ENCODE data around the gene KBTBD4.

Gene KBTBD4

GRCh38 chr11:47589977-47590861 lies 11.4 kb upstream of the KBTBD4 start:
- Histone ChIP-seq H3K4me3 (ENCODE audit: extremely low read depth, insufficient read depth, low read length, poor library complexity, severe bottlenecking) (no peak overlapping the region), H3K27ac (ENCODE audit: low read depth, low read length, severe bottlenecking) (no peak overlapping the region), H3K36me3 (ENCODE audit: control insufficient read depth, insufficient read depth, low read length) (peaks cover 3% of the 10 kb centered on the region), H3K9me3 (ENCODE audit: control insufficient read depth, low read length) (no peaks in the 10 kb centered on the region), H3K4me1 (ENCODE audit: control insufficient read depth, insufficient read depth, low read length, poor library complexity, severe bottlenecking) (peaks cover 5% of the 10 kb centered on the region)
- 97 to 98% methylated on average over 104 to 121 of the region's 122 CpGs for WGBS, 2 experiments (ENCODE audit: insufficient coverage in 2 of 2)

GRCh38 chr11:47589584-47589976 lies 10.8 kb upstream of the KBTBD4 start:
- 95 to 98% methylated on average over 48 to 51 of the region's 51 CpGs for WGBS, 2 experiments (ENCODE audit: insufficient coverage in 2 of 2)
- peaks cover 5% of the 10 kb centered on the region for H3K4me1 ChIP-seq (ENCODE audit: control insufficient read depth, insufficient read depth, low read length, poor library complexity, severe bottlenecking)
- no peak overlapping the region for H3K27ac ChIP-seq (ENCODE audit: low read depth, low read length, severe bottlenecking)
- no peak overlapping the region for H3K4me3 ChIP-seq (ENCODE audit: extremely low read depth, insufficient read depth, low read length, poor library complexity, severe bottlenecking)
- H3K9me3 ChIP-seq (ENCODE audit: control insufficient read depth, low read length), result no peaks in the 10 kb centered on the region
- peaks cover 9% of the 10 kb centered on the region for H3K36me3 ChIP-seq (ENCODE audit: control insufficient read depth, insufficient read depth, low read length)

DNA sequence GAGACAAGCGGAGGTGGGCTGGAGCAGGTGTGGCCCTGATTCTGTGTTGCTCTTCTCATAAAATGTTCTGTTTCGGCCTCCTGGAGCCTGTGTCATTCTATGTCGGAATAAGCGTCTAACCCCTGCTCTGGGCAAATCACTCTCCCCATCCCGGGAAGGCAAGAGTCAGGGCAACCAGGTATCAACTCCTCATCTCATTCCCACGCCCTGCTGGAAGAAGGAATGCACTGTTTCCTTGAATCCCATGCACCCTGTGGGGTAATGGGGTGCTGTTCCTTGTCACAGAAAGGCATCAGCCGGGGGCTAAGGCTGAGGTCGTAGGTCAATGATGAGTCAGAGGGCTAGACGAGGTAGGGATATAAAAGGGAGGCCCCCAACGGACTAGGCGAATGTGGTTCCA lies 10.3 kb upstream of the KBTBD4 start:
- no peak overlapping the region for H3K4me3 ChIP-seq (ENCODE audit: extremely low read depth, insufficient read depth, low read length, poor library complexity, severe bottlenecking)
- no peak overlapping the region for H3K27ac ChIP-seq (ENCODE audit: low read depth, low read length, severe bottlenecking)
- peaks cover 5% of the 10 kb centered on the region for H3K4me1 ChIP-seq (ENCODE audit: control insufficient read depth, insufficient read depth, low read length, poor library complexity, severe bottlenecking)
- WGBS, 2 experiments (ENCODE audit: insufficient coverage in 2 of 2), result 89 to 96% methylated on average over 6 to 7 of the region's 11 CpGs
- no peaks in the 10 kb centered on the region for H3K9me3 ChIP-seq (ENCODE audit: control insufficient read depth, low read length)
- peaks cover 13% of the 10 kb centered on the region for H3K36me3 ChIP-seq (ENCODE audit: control insufficient read depth, insufficient read depth, low read length)

DNA sequence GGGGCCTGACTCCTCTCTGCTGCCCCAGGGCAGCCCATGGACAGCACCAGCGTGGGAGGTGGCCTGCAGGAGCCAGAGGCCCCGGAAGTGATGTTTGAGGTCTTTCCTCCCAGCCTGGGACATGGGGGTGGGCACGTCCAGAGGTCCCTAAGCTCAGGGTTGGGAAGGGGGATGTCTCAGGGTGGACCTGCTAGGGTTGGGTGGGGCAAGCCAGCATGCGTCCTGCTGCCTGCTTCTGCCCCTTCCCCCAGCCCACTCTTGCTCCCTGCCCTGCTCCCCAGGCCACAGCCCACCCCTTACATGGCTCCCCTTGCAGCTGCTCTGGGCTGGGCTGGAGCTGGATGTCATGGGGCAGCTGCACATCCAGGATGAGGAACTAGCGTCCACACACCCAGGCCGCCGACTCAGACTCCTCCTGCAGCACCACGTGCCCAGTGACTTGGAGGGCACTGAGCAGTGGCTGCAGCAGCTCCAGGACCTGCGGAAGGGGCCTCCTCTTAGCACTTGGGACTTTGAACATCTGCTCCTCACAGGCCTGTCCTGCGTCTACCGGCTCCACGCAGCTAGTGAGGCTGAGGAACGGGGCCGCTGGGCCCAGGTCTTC lies 9.1 kb upstream of the KBTBD4 start:
- Histone ChIP-seq H3K4me1 (ENCODE audit: control insufficient read depth, insufficient read depth, low read length, poor library complexity, severe bottlenecking) (no peaks in the 10 kb centered on the region), H3K4me3 (ENCODE audit: extremely low read depth, insufficient read depth, low read length, poor library complexity, severe bottlenecking) (no peak overlapping the region), H3K9me3 (ENCODE audit: control insufficient read depth, low read length) (no peaks in the 10 kb centered on the region), H3K27ac (ENCODE audit: low read depth, low read length, severe bottlenecking) (no peak overlapping the region), H3K36me3 (ENCODE audit: control insufficient read depth, insufficient read depth, low read length) (peaks cover 26% of the 10 kb centered on the region)
- 92 to 94% methylated on average over 11 to 12 of the region's 14 CpGs for WGBS, 2 experiments (ENCODE audit: insufficient coverage in 2 of 2)

DNA sequence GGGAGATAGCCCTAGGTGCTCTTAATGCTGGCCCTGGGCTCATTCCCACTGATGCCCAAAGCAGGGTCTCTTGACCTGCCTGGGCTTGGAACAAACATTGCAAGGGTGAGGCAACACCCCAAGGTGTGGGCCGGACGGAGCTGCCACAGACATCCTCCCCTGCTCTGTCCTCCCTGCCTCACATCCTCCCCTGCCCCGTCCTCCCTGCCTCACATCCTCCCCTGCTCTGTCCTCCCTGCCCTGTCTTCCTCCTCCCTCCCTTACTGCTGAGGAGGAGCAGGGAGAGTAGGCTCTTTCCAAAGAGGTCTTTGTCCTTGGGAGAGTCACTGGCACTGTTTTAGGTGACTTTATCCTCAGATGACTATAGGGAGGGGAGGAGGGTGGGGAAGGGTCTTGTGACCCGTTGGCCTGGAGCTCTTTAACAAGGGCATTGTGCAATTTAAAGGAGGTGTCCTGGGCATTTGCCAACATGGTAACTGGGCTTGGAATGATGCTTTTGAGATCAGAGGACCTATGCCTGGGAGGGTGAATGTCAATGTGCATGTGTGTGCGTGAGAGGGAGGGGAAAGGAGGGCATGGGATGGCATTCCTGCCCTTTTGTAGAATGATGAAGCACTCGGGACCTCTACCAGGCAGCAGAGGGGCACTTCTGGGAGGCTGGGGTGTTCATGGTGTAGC lies 8.4 kb upstream of the KBTBD4 start:
- H3K36me3 ChIP-seq (ENCODE audit: control insufficient read depth, insufficient read depth, low read length), result peaks cover 33% of the 10 kb centered on the region
- H3K27ac ChIP-seq (ENCODE audit: low read depth, low read length, severe bottlenecking), result no peak overlapping the region
- 91 to 95% methylated on average over 5 of the region's 6 CpGs for WGBS, 2 experiments (ENCODE audit: insufficient coverage in 2 of 2)
- H3K4me1 ChIP-seq (ENCODE audit: control insufficient read depth, insufficient read depth, low read length, poor library complexity, severe bottlenecking), result no peaks in the 10 kb centered on the region
- H3K9me3 ChIP-seq (ENCODE audit: control insufficient read depth, low read length), result no peaks in the 10 kb centered on the region
- H3K4me3 ChIP-seq (ENCODE audit: extremely low read depth, insufficient read depth, low read length, poor library complexity, severe bottlenecking), result no peak overlapping the region

GRCh38 chr11:47586098-47586855 lies 7.5 kb upstream of the KBTBD4 start, which contains the start of gene FAM180B:
Gene FAM180B (plus strand): TSS chr11:47586678. CDS start chr11:47586769, 91 bp downstream.
- no peak within 1 kb of the TSS for H3K4me3 ChIP-seq (ENCODE audit: extremely low read depth, insufficient read depth, low read length, poor library complexity, severe bottlenecking)
- peak within 1 kb of the TSS; percentile 3 for H3K27ac ChIP-seq (ENCODE audit: low read depth, low read length, severe bottlenecking)
- H3K36me3 ChIP-seq (ENCODE audit: control insufficient read depth, insufficient read depth, low read length), result peaks cover 42% of the 10 kb centered on the region
- no peaks in the 10 kb centered on the region for H3K4me1 ChIP-seq (ENCODE audit: control insufficient read depth, insufficient read depth, low read length, poor library complexity, severe bottlenecking)
- WGBS, 2 experiments (ENCODE audit: insufficient coverage in 2 of 2), result 89 to 90% methylated on average over 10 to 12 of the region's 12 CpGs
- no peaks in the 10 kb centered on the region for H3K9me3 ChIP-seq (ENCODE audit: control insufficient read depth, low read length)

GRCh38 chr11:47583844-47584243 lies 5.1 kb upstream of the KBTBD4 start:
- Histone ChIP-seq H3K4me3 (ENCODE audit: extremely low read depth, insufficient read depth, low read length, poor library complexity, severe bottlenecking) (no peak overlapping the region), H3K27ac (ENCODE audit: low read depth, low read length, severe bottlenecking) (no peak overlapping the region), H3K4me1 (ENCODE audit: control insufficient read depth, insufficient read depth, low read length, poor library complexity, severe bottlenecking) (no peaks in the 10 kb centered on the region), H3K9me3 (ENCODE audit: control insufficient read depth, low read length) (no peaks in the 10 kb centered on the region), H3K36me3 (ENCODE audit: control insufficient read depth, insufficient read depth, low read length) (peaks cover 54% of the 10 kb centered on the region)
- WGBS, 2 experiments (ENCODE audit: insufficient coverage in 2 of 2), result 89 to 98% methylated on average over 4 to 5 of the region's 5 CpGs

DNA sequence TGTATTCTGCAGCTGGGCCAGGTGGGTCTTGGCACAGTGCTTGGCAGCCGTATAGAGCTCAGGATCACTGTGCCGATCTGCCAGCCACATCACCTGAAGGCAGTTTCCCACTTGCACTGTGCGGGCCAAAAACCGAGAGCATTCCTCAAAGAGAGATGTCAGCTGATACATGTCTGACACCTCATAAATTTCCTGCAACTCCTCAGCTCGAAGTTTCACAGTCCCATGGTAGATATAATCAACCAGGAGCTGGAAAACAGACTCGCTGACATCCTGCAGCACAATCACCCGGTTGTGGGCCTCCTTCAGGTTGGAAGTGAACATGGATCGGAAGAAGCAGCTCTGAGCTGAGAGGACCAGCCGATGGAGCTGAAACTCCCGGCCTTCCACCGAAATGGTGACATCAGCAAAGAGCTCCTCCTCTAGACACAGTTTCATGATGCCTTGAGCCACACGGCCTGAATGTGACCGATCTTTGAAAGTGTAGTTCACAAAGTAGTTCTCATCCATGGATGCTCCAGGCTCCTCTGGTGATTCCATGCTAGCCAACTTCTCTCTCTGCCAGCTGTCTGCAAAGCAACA lies 1.2 kb downstream of the KBTBD4 start:
- Histone ChIP-seq H3K4me1 (ENCODE audit: control insufficient read depth, insufficient read depth, low read length, poor library complexity, severe bottlenecking) (peaks cover 5% of the 10 kb centered on the region), H3K36me3 (ENCODE audit: control insufficient read depth, insufficient read depth, low read length) (peaks cover 73% of the 10 kb centered on the region), H3K27ac (ENCODE audit: low read depth, low read length, severe bottlenecking) (peak overlapping the region; percentile 90), H3K9me3 (ENCODE audit: control insufficient read depth, low read length) (no peaks in the 10 kb centered on the region), H3K4me3 (ENCODE audit: extremely low read depth, insufficient read depth, low read length, poor library complexity, severe bottlenecking) (no peak overlapping the region)
- 93 to 95% methylated on average over 13 of the region's 13 CpGs for WGBS, 2 experiments (ENCODE audit: insufficient coverage in 2 of 2)

DNA sequence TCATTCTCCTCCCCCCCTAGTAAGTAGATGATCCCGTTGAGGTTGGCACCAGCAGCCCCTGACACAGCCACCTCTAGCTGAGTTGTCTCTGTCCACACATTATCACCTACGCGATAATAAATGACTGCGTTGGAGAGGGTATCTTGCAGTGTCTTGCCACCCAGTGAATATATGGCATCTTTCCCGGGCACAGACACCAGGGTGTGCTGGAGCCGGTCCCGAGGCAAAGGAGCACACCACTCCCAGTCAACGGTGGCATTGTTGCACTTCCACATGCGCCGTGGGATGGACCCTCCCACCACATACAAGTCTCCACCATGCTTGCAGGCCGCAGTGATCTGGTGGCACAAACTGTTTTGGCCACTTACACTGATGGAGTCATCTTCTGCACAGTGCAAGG lies 5.4 kb downstream of the KBTBD4 start:
- H3K4me1 ChIP-seq (ENCODE audit: control insufficient read depth, insufficient read depth, low read length, poor library complexity, severe bottlenecking), result peaks cover 13% of the 10 kb centered on the region
- H3K27ac ChIP-seq (ENCODE audit: low read depth, low read length, severe bottlenecking), result no peak overlapping the region
- WGBS, 2 experiments (ENCODE audit: insufficient coverage in 2 of 2), result 96 to 98% methylated on average over 10 to 11 of the region's 11 CpGs
- H3K4me3 ChIP-seq (ENCODE audit: extremely low read depth, insufficient read depth, low read length, poor library complexity, severe bottlenecking), result no peak overlapping the region
- no peaks in the 10 kb centered on the region for H3K9me3 ChIP-seq (ENCODE audit: control insufficient read depth, low read length)
- peaks cover 88% of the 10 kb centered on the region for H3K36me3 ChIP-seq (ENCODE audit: control insufficient read depth, insufficient read depth, low read length)

DNA sequence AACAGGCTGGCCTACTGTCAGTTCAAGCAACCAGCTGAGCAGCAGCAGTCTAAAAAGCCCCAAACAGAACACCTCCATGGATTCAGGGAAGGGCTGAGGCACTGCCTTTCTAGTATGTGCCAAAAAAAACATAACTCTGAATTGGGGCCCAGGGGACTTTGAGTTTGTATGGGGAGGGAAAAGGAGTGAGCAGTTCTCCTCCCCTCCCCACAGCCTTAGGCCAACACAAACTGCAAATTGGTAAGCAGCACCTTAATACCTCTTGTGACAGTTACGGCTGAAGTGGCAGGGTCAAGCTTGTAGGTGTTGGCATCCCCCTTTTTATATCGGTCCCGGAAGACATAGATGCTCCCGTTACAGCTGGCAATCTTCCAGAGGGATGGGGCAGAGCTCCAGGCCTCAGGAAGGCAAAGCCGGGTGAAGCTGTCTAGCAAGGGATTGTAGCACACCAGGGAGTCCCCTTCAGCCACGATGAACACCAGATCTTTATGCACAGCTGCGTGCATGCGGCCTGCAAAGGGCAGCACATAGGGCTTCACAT lies 6.0 kb downstream of the KBTBD4 start:
- Histone ChIP-seq H3K4me1 (ENCODE audit: control insufficient read depth, insufficient read depth, low read length, poor library complexity, severe bottlenecking) (peaks cover 13% of the 10 kb centered on the region), H3K36me3 (ENCODE audit: control insufficient read depth, insufficient read depth, low read length) (peaks cover 93% of the 10 kb centered on the region), H3K4me3 (ENCODE audit: extremely low read depth, insufficient read depth, low read length, poor library complexity, severe bottlenecking) (no peak overlapping the region), H3K9me3 (ENCODE audit: control insufficient read depth, low read length) (no peaks in the 10 kb centered on the region), H3K27ac (ENCODE audit: low read depth, low read length, severe bottlenecking) (no peak overlapping the region)
- WGBS, 2 experiments (ENCODE audit: insufficient coverage in 2 of 2), result 92 to 94% methylated on average over 5 to 8 of the region's 8 CpGs

All from mesodermal cell (in vitro differentiated cells).